Measurements from ENCODE around the gene COL5A2. TPM values are rescaled to one million over a fixed set of nuclear protein-coding genes. Genes with fewer than 3 reads are reported as not detected.

COL5A2 gene
- polyA plus RNA-seq (2012; ENCODE audit: insufficient read depth, insufficient read length), result 0.69 TPM

DNA sequence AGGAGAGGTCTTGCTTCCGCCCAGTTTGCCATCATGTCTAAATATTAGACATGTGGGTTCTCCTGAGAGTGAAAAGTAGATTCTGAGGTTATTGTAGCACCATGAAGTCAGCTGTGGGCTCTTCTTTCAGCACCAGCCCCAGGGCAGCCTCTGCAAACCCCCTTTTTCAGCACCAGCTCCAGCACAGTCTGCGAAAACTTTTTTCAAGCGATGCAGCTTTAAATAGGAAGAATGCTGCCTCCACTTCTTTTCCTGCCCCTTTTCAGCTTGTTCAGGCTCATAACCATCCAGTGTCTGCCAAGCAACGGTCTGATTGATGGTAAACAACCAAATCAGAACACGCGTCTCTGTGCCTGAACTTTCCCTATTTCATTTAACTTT, at the start of gene COL5A2:
Gene COL5A2, minus strand, starts transcription at position 192 of the 381 bp plus-strand sequence. Its CDS starts 157 bp downstream, at position 35.
- no peak within 1 kb of the TSS for H3K4me3 ChIP-seq (ENCODE audit: low read length)

DNA sequence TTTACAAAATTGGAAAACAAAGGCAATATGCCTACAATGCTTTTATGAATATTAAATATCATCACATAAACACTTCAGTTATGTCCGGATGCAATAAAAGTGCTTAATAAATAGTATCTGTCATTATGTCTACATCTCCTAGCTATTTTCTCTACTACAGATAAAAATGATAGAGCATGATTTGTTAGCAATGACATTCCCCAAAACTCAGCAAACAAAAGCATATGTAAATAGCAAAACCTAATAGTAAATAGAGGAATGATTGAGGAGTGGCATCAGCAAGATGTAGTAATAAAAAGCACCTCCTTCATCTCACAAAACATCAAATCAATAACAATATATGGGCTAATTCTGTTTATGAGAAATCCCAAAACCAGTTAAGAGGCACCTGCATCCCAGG, 46.5 kb upstream of the COL5A2 start:
- no peak overlapping the region for H3K4me3 ChIP-seq (ENCODE audit: low read length)
- DNase-seq (ENCODE audit: low read depth, low spot score), result no peak

More for the DNA sequence above, at the start of gene COL5A2:
- DNase-seq (ENCODE audit: low read depth, low spot score), result no peak

DNA sequence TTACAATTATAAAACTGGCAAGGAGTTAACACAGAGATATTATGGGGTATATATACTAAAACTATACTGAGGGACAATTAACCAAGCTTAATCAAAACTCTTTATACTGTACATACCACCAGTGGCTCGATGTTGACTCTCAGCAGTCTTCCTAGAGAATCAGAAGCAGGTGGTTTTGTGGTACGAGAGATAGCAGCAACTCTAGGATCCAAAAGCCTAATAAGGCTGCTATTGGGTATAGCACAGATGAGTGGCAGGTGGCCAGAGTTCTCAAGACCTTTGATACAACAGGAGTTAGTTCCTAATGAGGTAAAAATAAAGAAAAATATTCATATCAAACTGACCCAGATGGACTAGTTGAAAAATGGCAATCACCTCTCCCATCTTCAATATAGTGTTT, 45.5 kb upstream of the COL5A2 start:
- H3K4me3 ChIP-seq (ENCODE audit: low read length), result no peak overlapping the region

DNA sequence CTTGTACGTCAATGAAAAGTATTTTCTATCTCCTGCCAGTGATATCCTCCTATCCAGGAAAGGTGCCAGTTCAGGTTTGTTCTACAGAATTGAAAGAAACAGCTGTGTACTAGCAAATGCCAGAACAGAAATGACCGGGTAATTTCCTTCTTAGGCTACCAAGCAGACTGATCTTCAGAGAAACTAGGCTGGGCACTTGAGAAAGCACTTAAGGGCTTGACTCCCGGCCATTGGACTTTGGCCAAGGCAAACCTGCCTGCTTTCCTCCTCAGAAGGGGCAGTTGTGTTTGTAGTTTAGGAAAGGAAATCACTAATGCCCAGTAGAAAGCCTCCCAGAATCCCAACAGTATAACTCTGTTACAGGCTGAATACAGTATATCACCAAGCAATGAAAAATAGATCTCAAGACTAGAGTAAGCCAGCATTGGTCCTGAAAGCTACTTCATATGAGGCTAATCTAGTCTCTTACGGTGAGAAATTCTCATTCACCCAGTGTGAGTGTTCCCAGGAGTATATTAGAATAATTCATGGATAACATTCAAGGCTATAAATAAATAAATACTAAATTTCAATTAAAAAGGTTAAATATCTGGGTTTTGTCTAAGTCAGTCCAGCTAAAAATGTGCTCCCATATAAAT, 43.0 kb upstream of the COL5A2 start:
- no peak for DNase-seq (ENCODE audit: low read depth, low spot score)
- no peak overlapping the region for H3K4me3 ChIP-seq (ENCODE audit: low read length)

More for the DNA sequence above, 45.5 kb upstream of the COL5A2 start:
- no peak for DNase-seq (ENCODE audit: low read depth, low spot score)

DNA sequence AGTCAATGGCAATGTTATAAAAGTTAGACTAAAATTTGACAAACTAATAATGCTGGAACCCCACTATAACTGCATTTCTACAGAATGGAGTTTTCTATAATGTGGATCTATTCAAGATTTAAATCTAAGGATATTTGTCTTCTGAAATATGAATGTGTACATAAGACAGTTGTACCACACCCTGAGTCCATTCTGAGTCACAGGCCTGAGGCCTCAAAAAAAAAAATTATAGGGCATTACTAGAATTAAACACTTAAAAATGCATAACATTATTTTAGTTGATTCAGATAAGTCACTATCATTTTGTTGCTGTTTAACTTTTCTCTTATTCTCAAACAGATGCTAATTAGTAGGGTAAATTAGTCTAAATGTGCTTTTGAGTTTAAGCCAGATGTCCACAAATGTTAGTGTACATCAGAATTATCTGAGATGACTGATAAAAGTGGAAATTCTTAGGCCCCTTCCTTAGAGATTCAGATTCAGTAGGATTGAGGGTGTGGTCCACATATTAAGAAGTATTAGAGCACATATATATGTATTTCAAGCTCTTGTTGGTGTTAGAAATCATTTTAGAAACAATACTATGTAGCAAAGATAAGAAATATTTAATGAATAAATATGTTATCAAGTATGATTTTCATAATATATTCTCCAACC, 42.4 kb upstream of the COL5A2 start:
- no peak for DNase-seq (ENCODE audit: low read depth, low spot score)
- H3K4me3 ChIP-seq (ENCODE audit: low read length), result no peak overlapping the region

DNA sequence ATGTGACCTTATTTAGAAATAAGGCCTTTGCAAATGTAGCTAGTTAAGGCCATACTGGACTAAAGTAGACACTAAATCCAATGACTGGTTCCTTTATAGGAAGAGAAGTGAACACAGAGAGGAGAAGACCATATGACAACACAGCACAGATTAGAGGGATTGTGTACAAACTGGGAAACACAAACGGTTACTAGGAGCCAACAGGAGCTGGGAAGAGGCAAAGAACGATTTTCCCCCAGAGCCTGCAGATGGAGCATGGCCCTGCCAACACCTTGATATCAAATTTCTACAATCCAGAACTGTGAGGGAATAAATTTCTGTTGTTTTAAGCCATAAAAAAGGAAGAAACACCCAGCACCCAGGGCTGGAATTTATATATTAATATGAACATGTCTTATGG, 38.7 kb upstream of the COL5A2 start:
- no peak for DNase-seq (ENCODE audit: low read depth, low spot score)

DNA sequence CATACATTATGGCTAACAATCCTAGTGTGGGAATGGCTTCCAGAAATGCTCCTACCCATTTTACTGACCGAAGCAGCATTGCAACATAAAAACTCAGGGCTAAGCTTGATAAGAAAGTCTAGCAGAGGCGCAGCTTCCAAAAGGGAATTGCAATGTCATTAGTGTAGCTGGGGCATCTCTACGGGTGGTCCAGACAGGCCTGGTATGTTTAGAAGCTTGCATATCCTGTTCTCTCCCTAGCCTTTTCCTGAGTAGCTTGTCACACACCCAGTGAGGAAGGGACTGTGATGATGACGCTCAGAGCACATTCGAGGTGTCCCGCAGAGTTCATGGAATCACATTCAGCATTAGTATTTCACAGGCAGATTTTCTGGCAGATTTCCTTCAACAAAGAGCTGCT, 38.0 kb upstream of the COL5A2 start:
- H3K4me3 ChIP-seq (ENCODE audit: low read length), result no peak overlapping the region
- DNase-seq (ENCODE audit: low read depth, low spot score), result no peak

More for the DNA sequence above, 38.7 kb upstream of the COL5A2 start:
- H3K4me3 ChIP-seq (ENCODE audit: low read length), result no peak overlapping the region

DNA sequence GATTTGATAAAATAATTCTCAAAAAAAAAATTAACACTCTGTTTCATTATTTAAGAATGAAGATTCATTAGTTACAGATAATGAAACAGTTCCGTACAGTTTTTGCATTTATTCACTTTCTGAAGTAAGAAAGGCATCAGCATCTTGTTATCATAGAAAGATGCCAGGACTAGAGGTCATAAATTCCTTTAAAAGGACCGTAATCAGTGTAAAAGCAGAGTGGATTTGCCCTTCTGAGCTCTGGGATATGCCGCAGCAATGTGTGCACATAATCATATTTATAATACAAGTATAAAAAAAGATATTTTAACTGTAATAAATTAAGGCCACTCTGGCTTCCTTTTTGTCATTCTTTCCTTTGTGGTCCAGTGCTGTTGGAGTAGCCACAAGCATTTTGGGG, 37.5 kb upstream of the COL5A2 start:
- DNase-seq (ENCODE audit: low read depth, low spot score), result no peak
- H3K4me3 ChIP-seq (ENCODE audit: low read length), result no peak overlapping the region

DNA sequence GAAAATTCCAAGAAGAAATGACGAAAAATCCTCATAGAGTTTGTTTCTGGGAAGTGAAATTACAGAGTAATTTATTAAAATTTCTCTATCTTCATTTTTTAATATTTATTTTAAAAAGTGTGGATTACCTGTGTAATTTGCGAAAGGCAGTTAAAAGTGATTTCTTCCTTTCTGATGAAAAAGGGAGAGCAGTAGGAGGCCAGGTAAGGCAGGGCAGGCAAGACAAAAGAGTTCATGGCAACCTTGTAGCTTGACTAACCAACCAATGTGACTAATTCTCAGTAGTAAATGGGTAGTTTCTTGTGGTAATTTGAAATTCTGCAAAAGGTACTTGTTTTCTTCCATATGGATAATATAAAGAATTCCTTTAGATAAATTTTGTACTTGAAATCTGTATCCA, 34.9 kb upstream of the COL5A2 start:
- H3K4me3 ChIP-seq (ENCODE audit: low read length), result no peak overlapping the region

DNA sequence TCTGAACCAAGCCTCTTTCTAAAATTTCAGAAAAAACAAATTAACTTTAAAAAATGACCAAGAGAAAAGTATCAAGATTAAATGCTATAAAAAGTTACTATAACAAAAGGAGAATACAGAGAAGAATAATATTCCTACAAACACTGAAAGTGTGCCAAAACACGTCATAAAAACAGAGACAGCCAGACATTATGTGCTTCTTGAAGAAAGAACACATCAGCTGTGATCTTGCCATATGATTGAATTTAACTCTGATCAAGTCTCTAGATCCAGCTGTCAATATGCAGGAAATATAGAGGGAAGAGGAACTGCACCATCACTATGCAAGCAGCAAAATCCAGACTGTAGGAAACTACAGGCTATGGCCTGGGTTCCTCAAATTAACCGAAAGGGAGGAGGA, 33.7 kb upstream of the COL5A2 start:
- no peak overlapping the region for H3K4me3 ChIP-seq (ENCODE audit: low read length)
- no peak for DNase-seq (ENCODE audit: low read depth, low spot score)

More for the DNA sequence above, 34.9 kb upstream of the COL5A2 start:
- no peak for DNase-seq (ENCODE audit: low read depth, low spot score)

DNA sequence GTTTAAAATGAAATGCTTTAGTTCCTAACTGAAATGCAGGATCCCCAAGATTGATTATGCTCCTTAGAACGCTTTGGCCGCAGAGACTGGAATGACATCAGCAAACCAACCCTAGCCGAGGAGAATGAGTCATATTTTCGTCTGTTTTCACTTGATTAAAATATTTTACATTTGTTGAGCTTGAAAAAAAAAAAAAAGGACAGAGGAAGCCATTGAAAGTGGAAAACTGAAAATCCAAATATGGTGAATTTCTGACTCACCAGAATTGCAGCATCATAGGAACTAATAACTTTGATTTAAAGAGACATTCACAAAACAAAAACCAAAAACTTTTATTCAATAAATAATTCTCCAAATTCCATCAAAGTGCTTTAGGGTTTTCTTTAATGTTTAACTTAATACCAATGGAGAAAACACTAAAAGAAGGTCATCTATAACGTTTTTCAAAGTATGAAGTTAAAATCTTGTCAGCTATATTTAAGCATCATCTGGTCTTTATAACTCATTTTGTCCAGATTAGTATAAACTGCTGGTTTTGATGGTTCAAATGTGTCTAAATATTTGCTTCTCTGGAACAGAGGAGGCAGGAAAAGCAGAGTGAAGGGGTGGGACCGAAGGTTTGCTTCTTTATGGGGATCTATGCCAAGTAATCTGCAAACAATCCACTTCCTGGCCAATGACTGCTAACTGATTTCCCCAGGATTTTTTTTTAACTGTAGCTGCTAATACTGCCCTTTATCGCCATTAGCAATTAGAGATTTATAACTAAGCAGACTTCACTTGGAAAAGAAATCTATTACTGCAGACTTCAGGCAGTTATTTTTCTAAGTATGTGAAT, 30.9 kb upstream of the COL5A2 start:
- H3K4me3 ChIP-seq (ENCODE audit: low read length), result no peak overlapping the region

DNA sequence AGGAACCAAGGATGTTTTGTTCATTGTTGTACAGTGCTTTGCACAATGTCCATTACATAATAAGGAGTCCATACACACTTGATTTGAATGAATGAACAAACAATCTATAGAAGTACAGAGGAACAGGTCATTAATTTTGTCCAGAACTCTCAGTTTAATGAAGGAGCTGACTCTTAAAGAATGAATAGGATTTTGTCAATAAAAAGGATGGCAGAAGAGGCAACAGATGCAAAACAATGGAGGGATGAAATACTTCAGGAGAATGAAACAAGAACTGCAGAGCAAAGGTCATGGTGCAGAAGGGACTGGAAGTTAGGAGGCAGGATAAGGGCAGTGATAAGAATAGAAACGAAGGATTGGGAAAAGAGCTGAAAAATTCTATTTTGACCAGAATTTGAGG, 28.7 kb upstream of the COL5A2 start:
- no peak for DNase-seq (ENCODE audit: low read depth, low spot score)
- no peak overlapping the region for H3K4me3 ChIP-seq (ENCODE audit: low read length)

More for the DNA sequence above, 30.9 kb upstream of the COL5A2 start:
- DNase-seq (ENCODE audit: low read depth, low spot score), result no peak

DNA sequence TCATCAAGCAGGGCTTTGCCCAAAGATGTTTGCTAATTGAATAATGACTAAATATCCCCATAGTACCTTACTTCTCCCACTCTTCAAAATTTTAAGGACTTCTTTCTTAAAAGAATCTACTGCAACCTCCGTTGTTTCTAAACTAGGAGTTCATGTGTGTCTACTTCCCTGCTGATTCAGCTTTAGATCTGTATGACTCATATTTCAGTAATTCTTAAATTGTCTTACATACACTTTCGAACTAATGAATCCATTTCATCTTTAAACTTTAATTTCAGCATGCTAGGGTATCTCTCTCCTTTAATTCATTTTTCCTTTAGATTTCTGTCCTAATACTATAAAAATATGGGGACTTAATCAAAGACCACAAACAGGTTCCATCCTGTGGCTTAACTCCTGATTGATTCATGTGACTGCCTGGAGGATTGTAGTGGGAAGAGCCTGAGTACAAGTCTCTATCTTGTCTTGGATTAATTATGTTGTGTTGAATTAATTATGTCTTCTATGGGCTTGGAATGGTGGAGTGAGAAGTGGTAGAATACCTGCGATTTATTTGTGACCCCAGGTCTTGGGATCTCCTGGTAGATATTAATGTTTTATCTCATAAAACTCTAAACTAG, 24.9 kb upstream of the COL5A2 start:
- no peak overlapping the region for H3K4me3 ChIP-seq (ENCODE audit: low read length)
- no peak for DNase-seq (ENCODE audit: low read depth, low spot score)

DNA sequence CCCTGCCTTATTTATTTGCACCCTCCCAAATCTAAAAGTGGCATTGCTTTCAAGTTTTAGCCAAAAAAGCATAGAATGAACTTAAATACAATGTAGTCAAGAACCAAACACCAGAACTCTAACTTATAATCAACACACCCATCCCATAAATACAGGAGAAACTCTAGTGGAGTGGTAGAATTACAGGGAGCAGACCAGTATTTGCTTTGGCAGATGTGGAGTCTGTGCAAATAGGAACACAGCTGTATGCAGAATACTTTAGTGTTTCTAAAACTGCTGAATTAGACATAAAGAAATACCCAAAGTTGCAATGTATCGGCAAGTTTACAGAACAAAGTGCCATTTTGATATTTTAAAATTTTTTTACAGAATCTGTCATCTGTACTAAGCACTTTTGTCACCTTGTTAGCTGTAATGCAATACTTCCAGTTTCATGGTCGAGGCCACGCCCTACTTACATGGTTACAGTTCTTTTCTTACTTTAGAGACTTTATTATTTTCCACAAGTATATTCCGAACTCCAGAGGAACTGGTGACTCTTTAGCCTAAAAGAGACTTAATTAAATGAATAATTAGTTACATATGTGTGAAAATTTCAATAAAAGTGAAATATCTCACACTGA, 23.7 kb upstream of the COL5A2 start:
- no peak for DNase-seq (ENCODE audit: low read depth, low spot score)
- no peak overlapping the region for H3K4me3 ChIP-seq (ENCODE audit: low read length)

DNA sequence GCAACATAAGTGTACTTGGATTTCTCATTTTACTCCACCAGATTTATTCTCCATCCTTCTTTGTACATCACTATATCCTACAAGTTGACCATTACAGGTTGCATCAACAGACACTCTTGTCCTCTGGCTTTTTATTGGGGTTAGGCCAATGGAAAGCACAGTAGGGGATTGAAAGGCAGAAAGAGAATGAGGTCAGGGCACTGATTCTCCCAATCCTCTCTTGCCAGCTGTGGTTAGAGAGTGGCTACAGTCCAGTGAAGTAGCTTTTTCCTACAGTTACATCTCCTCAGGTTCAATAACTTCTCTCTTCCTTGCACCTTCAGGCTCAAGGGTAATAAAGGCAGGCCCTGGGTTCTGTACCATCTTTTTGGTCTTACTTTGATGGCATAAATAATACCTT, 20.2 kb upstream of the COL5A2 start:
- no peak for DNase-seq (ENCODE audit: low read depth, low spot score)

DNA sequence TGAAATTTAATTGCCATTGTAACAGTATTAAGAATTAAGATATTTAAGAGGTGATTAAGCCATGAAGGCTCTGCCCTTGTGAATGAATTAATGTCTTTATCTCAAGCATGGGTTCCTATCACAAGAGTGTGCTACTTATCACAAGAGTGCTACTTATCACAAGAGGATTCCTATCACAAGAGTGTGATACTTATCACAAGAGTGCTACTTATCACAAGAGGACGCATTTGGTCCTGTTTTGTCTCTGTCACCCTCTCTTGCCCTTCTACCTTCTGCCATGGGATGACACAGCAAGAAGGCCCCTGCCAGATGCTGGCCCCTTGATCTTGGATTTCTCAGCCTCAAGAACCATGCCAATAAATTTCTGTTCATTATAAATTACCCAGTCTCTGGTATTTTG, 13.2 kb upstream of the COL5A2 start:
- DNase-seq (ENCODE audit: low read depth, low spot score), result no peak
- no peak overlapping the region for H3K4me3 ChIP-seq (ENCODE audit: low read length)

More for the DNA sequence above, 20.2 kb upstream of the COL5A2 start:
- H3K4me3 ChIP-seq (ENCODE audit: low read length), result no peak overlapping the region

DNA sequence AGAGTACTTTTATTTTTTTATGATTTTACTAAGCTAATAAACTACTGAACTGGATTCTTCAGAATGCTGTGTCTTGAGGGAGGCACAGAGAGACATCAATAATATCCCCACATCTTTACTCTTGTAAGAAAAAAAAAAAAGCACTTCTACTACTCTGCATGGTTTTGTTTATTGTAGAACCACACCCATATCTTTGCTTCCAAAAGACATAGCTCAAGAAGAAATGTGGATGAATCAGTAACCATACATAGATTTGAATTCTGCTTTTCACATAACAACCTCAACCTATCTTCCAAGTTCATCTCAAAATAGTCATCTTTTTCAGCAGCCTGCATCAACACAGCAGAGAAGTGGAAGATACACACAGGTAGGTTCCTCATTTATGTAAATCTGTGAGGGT, 12.2 kb upstream of the COL5A2 start:
- H3K4me3 ChIP-seq (ENCODE audit: low read length), result no peak overlapping the region
- no peak for DNase-seq (ENCODE audit: low read depth, low spot score)

DNA sequence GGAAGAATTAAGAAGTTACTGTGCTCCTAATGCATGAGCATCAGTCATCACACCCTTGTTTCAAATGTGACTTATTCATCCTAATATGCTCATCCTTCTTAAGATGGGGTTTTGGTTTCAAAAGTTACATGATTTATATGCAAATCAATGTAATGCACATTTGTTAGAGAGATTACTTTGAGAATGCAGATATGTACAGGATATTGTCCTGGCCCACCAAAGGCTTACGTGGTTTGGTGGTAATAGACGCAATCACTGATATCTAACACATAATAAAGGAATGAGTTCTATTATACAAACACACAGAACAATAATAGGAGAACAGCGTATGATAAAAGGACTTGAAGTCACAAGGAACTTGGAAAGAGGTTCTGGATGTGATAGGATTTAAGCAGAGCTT, 11.1 kb upstream of the COL5A2 start:
- H3K4me3 ChIP-seq (ENCODE audit: low read length), result no peak overlapping the region
- no peak for DNase-seq (ENCODE audit: low read depth, low spot score)

DNA sequence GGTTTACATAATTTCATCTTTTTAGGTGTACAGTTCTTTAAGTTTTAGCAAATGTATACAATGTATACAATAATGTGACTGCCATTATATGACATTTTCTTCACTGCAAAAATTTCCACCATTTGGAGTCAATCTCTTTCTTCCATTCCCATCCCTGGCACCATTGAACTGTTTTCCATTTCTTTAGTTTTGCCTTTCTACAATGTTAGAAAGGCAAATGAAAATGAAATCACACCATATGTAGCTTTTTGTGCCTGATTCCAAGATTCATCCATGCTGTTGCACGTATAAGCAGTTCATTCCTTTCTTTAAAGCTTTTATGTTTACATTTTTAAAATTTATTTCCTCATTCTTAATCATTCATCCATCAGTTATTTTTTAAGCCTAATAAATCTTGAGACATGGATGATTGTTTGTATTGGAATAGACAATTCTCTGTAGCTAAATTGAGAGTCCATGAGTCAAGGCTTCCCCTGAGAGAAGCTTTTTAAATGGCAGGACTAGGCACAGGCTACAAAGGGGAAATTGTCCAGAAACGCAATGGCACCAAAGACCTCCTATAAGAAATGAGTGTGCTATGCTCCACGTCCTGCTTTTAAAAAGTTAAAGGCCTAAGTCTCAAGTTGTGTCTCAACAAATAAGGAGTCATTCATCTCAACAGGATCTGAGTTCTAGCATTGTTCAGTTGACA, 8.7 kb upstream of the COL5A2 start:
- no peak for DNase-seq (ENCODE audit: low read depth, low spot score)
- no peak overlapping the region for H3K4me3 ChIP-seq (ENCODE audit: low read length)

Data from Jurkat, Clone E6-1 (cell line).